Measurements from ENCODE around the gene ANO6.

Gene ANO6

DNA sequence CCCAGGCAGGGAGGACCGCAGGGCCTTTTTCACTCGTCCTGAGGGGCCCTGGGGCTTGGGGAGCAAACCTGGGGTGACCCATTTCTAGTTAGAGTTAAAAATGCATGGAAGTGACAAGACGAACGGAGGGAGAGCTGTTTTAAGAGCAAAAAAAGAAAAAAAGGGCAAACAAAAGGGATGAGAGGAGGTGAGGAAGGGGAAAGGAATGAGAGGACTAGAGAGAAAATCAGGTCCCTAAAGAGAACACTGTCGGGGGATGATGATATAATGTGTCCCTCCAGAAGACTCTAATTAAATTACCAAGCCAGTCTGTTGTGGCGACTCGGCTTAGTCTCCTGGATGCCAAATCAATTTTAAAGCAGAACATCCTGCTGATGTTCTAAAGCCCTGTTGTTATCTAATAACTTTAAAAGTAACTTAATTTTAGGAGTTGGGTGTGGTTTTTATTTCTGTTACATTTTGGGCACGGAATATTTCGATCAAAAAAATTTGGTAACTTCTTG, 1.1 kb downstream of the ANO6 start:
- Histone ChIP-seq H3K4me3 (ENCODE audit: control insufficient read depth in 1 of 7, extremely low read depth in 1 of 7, insufficient read depth in 4 of 7, low read depth in 2 of 7, low read length in 6 of 7) (peak overlapping the region; percentile 83 to 98 (median 93)), H3K4me1 (ENCODE audit: control extremely low read depth in 1 of 4, control insufficient read depth in 4 of 4, insufficient read depth in 4 of 4, low read length in 3 of 4) (peaks cover 9 to 35% (median 18%) of the 10 kb centered on the region in 4 experiments), H3K27ac (ENCODE audit: insufficient read depth in 1 of 2, low read depth in 1 of 2, low read length in 2 of 2, poor library complexity in 1 of 2, severe bottlenecking in 2 of 2) (peak overlapping the region; percentile 15 to 89), H3K36me3 (ENCODE audit: control insufficient read depth in 4 of 4, insufficient read depth in 4 of 4, low read length in 3 of 4) (no peaks in the 10 kb centered on the region), H3K27me3 (replicated peaks in 2 of 5; ENCODE audit: control insufficient read depth in 4 of 5, insufficient read depth in 5 of 5, low read length in 4 of 5) (no peaks in the 10 kb centered on the region), H3K9me3 (ENCODE audit: control extremely low read depth in 1 of 5, control insufficient read depth in 4 of 5, insufficient read depth in 2 of 5, low read depth in 1 of 5, low read length in 4 of 5) (no peaks in the 10 kb centered on the region)
- no peak for DNase-seq
- POLR2A ChIA-PET: no interaction called here
- CTCF ChIA-PET: interaction anchor here (1.2 to 1.8 kb wide), 3 partner anchors 11 to 350 kb away, joined by 3 to 5 read pairs (median 5); no protein-coding TSS in a partner anchor
- WGBS (ENCODE audit: insufficient coverage): 0% methylated on average over 5 of the region's 9 CpGs

DNA sequence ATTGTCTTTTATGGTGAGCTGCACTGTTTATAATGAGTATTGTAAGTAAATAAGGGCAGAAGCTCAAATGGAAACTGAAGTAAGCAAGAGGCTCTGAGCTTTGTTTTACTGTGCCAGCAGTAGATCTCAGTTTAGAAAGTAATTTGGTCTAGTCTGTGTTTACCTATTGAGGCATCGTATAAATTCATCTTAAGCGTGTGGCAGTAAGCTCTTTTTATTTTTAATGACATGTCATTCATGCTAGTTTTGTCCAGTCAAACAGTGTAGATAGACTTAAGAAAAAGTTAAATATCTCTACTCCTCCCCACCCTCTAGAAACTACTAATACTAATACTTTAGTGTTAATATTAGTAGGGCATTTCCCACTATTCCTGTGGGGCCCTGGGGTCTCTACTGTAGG, 2.0 kb downstream of the ANO6 start:
- WGBS (ENCODE audit: insufficient coverage): no CpG with 5 or more reads among the region's 2 CpGs
- POLR2A ChIA-PET: no interaction called here
- Histone ChIP-seq H3K4me3 (ENCODE audit: control insufficient read depth in 1 of 7, extremely low read depth in 1 of 7, insufficient read depth in 4 of 7, low read depth in 2 of 7, low read length in 6 of 7) (peak overlapping the region in 3 of 7 experiments; percentile 92 to 98 (median 98)), H3K27me3 (replicated peaks in 2 of 5; ENCODE audit: control insufficient read depth in 4 of 5, insufficient read depth in 5 of 5, low read length in 4 of 5) (no peaks in the 10 kb centered on the region), H3K36me3 (ENCODE audit: control insufficient read depth in 4 of 4, insufficient read depth in 4 of 4, low read length in 3 of 4) (no peaks in the 10 kb centered on the region), H3K4me1 (ENCODE audit: control extremely low read depth in 1 of 4, control insufficient read depth in 4 of 4, insufficient read depth in 4 of 4, low read length in 3 of 4) (peaks cover 9 to 35% (median 18%) of the 10 kb centered on the region in 4 experiments), H3K27ac (ENCODE audit: insufficient read depth in 1 of 2, low read depth in 1 of 2, low read length in 2 of 2, poor library complexity in 1 of 2, severe bottlenecking in 2 of 2) (no peak overlapping the region), H3K9me3 (ENCODE audit: control extremely low read depth in 1 of 5, control insufficient read depth in 4 of 5, insufficient read depth in 2 of 5, low read depth in 1 of 5, low read length in 4 of 5) (no peaks in the 10 kb centered on the region)
- CTCF ChIA-PET: interaction anchor here (1.8 kb wide), 1 partner anchor 12 kb away, joined by 5 read pairs; no protein-coding TSS in a partner anchor
- no peak for DNase-seq

DNA sequence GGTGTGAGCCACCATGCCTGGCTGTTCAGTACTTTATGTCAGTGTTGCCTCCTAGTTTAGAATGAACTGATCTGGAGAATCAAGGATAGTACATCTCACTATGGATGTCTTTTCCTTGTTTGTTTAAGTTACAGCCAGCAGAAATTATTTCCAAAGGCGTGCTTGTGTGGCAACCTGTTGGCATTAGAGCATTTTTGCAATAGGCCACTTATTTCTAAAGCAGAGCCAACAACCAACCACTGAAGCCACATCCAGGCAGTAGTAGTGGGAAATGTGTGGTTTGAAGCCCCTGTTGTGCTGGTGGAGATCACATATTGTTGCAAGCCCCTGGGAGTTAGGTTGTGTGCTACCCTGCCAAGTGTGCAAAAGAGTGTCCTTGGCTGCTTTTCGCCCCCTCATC, 3.7 kb downstream of the ANO6 start:
- H3K4me1 ChIP-seq (ENCODE audit: control extremely low read depth in 1 of 4, control insufficient read depth in 4 of 4, insufficient read depth in 4 of 4, low read length in 3 of 4): peaks cover 9 to 35% (median 17%) of the 10 kb centered on the region in 4 experiments
- H3K4me3 ChIP-seq (ENCODE audit: control insufficient read depth in 1 of 7, extremely low read depth in 1 of 7, insufficient read depth in 4 of 7, low read depth in 2 of 7, low read length in 6 of 7): no peak overlapping the region
- no peaks in the 10 kb centered on the region for H3K27me3 ChIP-seq (replicated peaks in 2 of 5; ENCODE audit: control insufficient read depth in 4 of 5, insufficient read depth in 5 of 5, low read length in 4 of 5)
- no peak overlapping the region for H3K27ac ChIP-seq (ENCODE audit: insufficient read depth in 1 of 2, low read depth in 1 of 2, low read length in 2 of 2, poor library complexity in 1 of 2, severe bottlenecking in 2 of 2)
- no peak for DNase-seq
- POLR2A ChIA-PET: no interaction called here
- H3K36me3 ChIP-seq (ENCODE audit: control insufficient read depth in 4 of 4, insufficient read depth in 4 of 4, low read length in 3 of 4): no peaks in the 10 kb centered on the region
- H3K9me3 ChIP-seq (ENCODE audit: control extremely low read depth in 1 of 5, control insufficient read depth in 4 of 5, insufficient read depth in 2 of 5, low read depth in 1 of 5, low read length in 4 of 5): no peaks in the 10 kb centered on the region
- 100% methylated on average over 2 of the region's 2 CpGs for WGBS (ENCODE audit: insufficient coverage)
- CTCF ChIA-PET: interaction anchor here (0.7 kb wide), 1 partner anchor 55 kb away, joined by 3 read pairs; no protein-coding TSS in a partner anchor

DNA sequence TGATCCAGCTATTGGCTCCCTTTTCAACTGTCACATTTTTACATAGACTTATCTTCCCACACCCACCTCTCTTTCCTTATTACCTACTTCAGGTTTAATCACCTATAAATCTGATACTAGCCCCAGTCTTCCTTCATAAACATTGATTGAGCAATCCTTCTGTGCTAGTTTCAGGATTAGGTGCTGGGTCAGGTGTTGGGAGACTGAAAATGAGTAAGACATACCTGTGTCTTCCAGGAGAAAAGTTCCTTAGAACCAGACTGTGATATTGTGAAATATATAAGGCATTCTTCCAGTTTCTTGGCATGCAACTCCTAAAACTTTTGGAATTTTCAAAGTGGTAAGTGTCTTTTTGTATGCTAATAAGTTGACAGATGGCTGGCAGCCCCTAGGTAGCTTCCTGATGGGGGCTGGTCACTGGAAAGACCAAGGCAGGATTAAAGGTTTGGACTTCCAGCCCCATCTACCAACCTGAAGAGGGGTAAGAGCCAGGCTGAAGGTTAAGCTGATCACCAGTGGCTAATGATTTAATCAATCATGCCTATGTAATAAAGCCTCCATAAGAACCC, 4.6 kb downstream of the ANO6 start:
- H3K4me1 ChIP-seq (ENCODE audit: control extremely low read depth in 1 of 4, control insufficient read depth in 4 of 4, insufficient read depth in 4 of 4, low read length in 3 of 4): peaks cover 9 to 32% (median 16%) of the 10 kb centered on the region in 4 experiments
- H3K9me3 ChIP-seq (ENCODE audit: control extremely low read depth in 1 of 5, control insufficient read depth in 4 of 5, insufficient read depth in 2 of 5, low read depth in 1 of 5, low read length in 4 of 5): no peaks in the 10 kb centered on the region
- no peak overlapping the region for H3K27ac ChIP-seq (ENCODE audit: insufficient read depth in 1 of 2, low read depth in 1 of 2, low read length in 2 of 2, poor library complexity in 1 of 2, severe bottlenecking in 2 of 2)
- DNase-seq: no peak
- ChIA-PET POLR2A (no interaction called here), CTCF (interaction anchor here (1.4 kb wide), 1 partner anchor 168 kb away, joined by 4 read pairs; no protein-coding TSS in a partner anchor)
- H3K36me3 ChIP-seq (ENCODE audit: control insufficient read depth in 4 of 4, insufficient read depth in 4 of 4, low read length in 3 of 4): no peaks in the 10 kb centered on the region
- no peaks in the 10 kb centered on the region for H3K27me3 ChIP-seq (replicated peaks in 2 of 5; ENCODE audit: control insufficient read depth in 4 of 5, insufficient read depth in 5 of 5, low read length in 4 of 5)
- no peak overlapping the region for H3K4me3 ChIP-seq (ENCODE audit: control insufficient read depth in 1 of 7, extremely low read depth in 1 of 7, insufficient read depth in 4 of 7, low read depth in 2 of 7, low read length in 6 of 7)

DNA sequence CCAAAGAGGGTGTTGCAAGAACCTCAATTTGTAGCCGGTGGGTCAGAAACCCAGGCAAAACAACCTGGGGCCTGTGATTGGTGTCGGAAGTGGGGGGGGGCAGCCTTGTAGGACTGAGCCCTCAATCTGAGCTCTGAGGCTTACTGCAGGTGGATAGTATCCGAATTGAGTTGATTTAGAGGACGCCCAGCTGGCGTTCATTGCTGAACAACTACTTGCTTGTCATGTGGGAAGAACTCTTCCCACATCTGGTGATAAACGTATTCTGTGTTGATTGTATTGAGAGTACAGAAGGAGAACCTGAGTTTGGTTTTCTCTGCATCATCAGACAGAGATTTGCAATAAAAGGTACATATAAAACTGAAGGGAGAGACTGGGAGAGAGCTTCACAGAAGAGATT, 5.1 kb downstream of the ANO6 start:
- H3K27ac ChIP-seq (ENCODE audit: insufficient read depth in 1 of 2, low read depth in 1 of 2, low read length in 2 of 2, poor library complexity in 1 of 2, severe bottlenecking in 2 of 2): no peak overlapping the region
- WGBS (ENCODE audit: insufficient coverage): 98% methylated on average over 6 of the region's 6 CpGs
- no peaks in the 10 kb centered on the region for H3K27me3 ChIP-seq (replicated peaks in 2 of 5; ENCODE audit: control insufficient read depth in 4 of 5, insufficient read depth in 5 of 5, low read length in 4 of 5)
- H3K36me3 ChIP-seq (ENCODE audit: control insufficient read depth in 4 of 4, insufficient read depth in 4 of 4, low read length in 3 of 4): no peaks in the 10 kb centered on the region
- no peak for DNase-seq
- H3K4me3 ChIP-seq (ENCODE audit: control insufficient read depth in 1 of 7, extremely low read depth in 1 of 7, insufficient read depth in 4 of 7, low read depth in 2 of 7, low read length in 6 of 7): no peak overlapping the region
- POLR2A ChIA-PET: no interaction called here
- CTCF ChIA-PET: interaction anchor here (1.4 kb wide), 1 partner anchor 167 kb away, joined by 4 read pairs; no protein-coding TSS in a partner anchor
- H3K4me1 ChIP-seq (ENCODE audit: control extremely low read depth in 1 of 4, control insufficient read depth in 4 of 4, insufficient read depth in 4 of 4, low read length in 3 of 4): peaks cover 9 to 32% (median 16%) of the 10 kb centered on the region in 4 experiments
- H3K9me3 ChIP-seq (ENCODE audit: control extremely low read depth in 1 of 5, control insufficient read depth in 4 of 5, insufficient read depth in 2 of 5, low read depth in 1 of 5, low read length in 4 of 5): no peaks in the 10 kb centered on the region

DNA sequence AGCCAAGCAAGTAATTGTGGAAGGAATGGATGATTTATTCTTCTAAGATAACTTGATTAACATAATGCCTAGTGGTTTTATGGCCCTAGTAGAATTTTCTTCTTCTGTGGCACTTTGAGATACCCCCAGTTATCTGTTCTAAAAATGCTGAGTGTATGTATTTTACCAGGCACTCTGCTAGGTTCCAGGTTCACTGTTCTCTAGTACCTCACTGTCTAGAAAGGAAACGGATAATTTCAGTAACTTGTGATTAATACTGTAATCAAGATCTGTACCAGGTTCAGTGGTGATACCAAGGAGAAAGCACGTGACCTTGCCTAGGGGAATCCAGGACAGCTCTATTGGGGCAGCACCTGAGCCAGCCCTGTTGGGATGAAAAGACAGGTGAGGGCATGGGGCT, 8.0 kb downstream of the ANO6 start:
- H3K27ac ChIP-seq (ENCODE audit: insufficient read depth in 1 of 2, low read depth in 1 of 2, low read length in 2 of 2, poor library complexity in 1 of 2, severe bottlenecking in 2 of 2): no peak overlapping the region
- ChIA-PET POLR2A (no interaction called here), CTCF (interaction anchor here (1.0 kb wide), 1 partner anchor 37 kb away, joined by 3 read pairs; no protein-coding TSS in a partner anchor)
- DNase-seq: no peak
- no peaks in the 10 kb centered on the region for H3K9me3 ChIP-seq (ENCODE audit: control extremely low read depth in 1 of 5, control insufficient read depth in 4 of 5, insufficient read depth in 2 of 5, low read depth in 1 of 5, low read length in 4 of 5)
- H3K4me1 ChIP-seq (ENCODE audit: control extremely low read depth in 1 of 4, control insufficient read depth in 4 of 4, insufficient read depth in 4 of 4, low read length in 3 of 4): peaks cover 0 to 11% (median 6%) of the 10 kb centered on the region in 4 experiments
- H3K27me3 ChIP-seq (replicated peaks in 2 of 5; ENCODE audit: control insufficient read depth in 4 of 5, insufficient read depth in 5 of 5, low read length in 4 of 5): no peaks in the 10 kb centered on the region
- WGBS (ENCODE audit: insufficient coverage): 95% methylated on average over 2 of the region's 2 CpGs
- peaks cover 0 to 3% (median 0%) of the 10 kb centered on the region in 4 experiments for H3K36me3 ChIP-seq (ENCODE audit: control insufficient read depth in 4 of 4, insufficient read depth in 4 of 4, low read length in 3 of 4)
- H3K4me3 ChIP-seq (ENCODE audit: control insufficient read depth in 1 of 7, extremely low read depth in 1 of 7, insufficient read depth in 4 of 7, low read depth in 2 of 7, low read length in 6 of 7): no peak overlapping the region

DNA sequence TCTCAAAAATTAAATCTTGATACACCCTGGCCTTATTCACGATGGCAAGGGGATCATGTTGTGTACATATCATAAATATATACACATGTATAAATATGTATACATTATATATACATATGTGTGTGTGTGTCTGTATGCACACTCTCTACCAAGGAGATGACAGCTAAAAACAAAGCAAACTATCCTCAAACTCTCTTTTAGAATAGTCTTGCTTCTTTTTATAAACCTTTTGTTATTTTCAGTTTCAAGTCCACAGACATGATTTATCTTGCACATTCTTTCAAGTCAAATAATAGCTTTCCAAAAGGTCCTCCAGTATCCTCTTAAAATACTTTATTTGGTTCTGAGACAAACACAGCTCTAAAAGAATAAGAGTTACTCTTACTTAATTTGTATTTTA, 8.4 kb downstream of the ANO6 start:
- WGBS (ENCODE audit: insufficient coverage): no CpG with 5 or more reads among the region's 1 CpG
- POLR2A ChIA-PET: no interaction called here
- CTCF ChIA-PET: interaction anchor here (1.0 kb wide), 1 partner anchor 37 kb away, joined by 3 read pairs; no protein-coding TSS in a partner anchor

More for the DNA sequence above, 8.4 kb downstream of the ANO6 start:
- H3K4me1 ChIP-seq (ENCODE audit: control extremely low read depth in 1 of 4, control insufficient read depth in 4 of 4, insufficient read depth in 4 of 4, low read length in 3 of 4): peaks cover 0 to 10% (median 5%) of the 10 kb centered on the region in 4 experiments
- H3K4me3 ChIP-seq (ENCODE audit: control insufficient read depth in 1 of 7, extremely low read depth in 1 of 7, insufficient read depth in 4 of 7, low read depth in 2 of 7, low read length in 6 of 7): no peak overlapping the region
- no peaks in the 10 kb centered on the region for H3K9me3 ChIP-seq (ENCODE audit: control extremely low read depth in 1 of 5, control insufficient read depth in 4 of 5, insufficient read depth in 2 of 5, low read depth in 1 of 5, low read length in 4 of 5)
- no peak overlapping the region for H3K27ac ChIP-seq (ENCODE audit: insufficient read depth in 1 of 2, low read depth in 1 of 2, low read length in 2 of 2, poor library complexity in 1 of 2, severe bottlenecking in 2 of 2)
- H3K27me3 ChIP-seq (replicated peaks in 2 of 5; ENCODE audit: control insufficient read depth in 4 of 5, insufficient read depth in 5 of 5, low read length in 4 of 5): no peaks in the 10 kb centered on the region
- peaks cover 0 to 3% (median 0%) of the 10 kb centered on the region in 4 experiments for H3K36me3 ChIP-seq (ENCODE audit: control insufficient read depth in 4 of 4, insufficient read depth in 4 of 4, low read length in 3 of 4)
- no peak for DNase-seq

Measured in common myeloid progenitor, CD34-positive (primary cell).